T-helper 2 cell treated with Interferon-gamma antibody and Interleukin-4, amounts not matched to agents 100 ng/mL and 5 ng/mL, for 36 hours (primary cell): ENCODE results near the gene NACA. TPM values are rescaled to one million over a fixed set of nuclear protein-coding genes. Genes with fewer than 3 reads are reported as not detected.

Experiments used
- intact Hi-C: fragments of 100-400 bp; cut with micrococcal nuclease; formaldehyde crosslinking; loops from one replicate; pipeline ENCODE4 v1.15.1; 2023
- total RNA-seq: library from RNA; stranded (reverse); gene quantifications from 2 replicates; pipeline ENCODE4 v1.2.3, GENCODE V29; 2022

NACA gene
- total RNA-seq, 1 donor from 2014 or later, result 851 TPM

- intact Hi-C loops, result loop anchor here (1.0 to 5.0 kb wide), 10 partner anchors 37 to 1064 kb away; partner anchors contain the start of genes BLOC1S1, CDK4, DDIT3 and MBD6
These were observed 36.3 kb downstream of the NACA start for GRCh38 chr12:56688846-56689109.

- intact Hi-C loops, result loop anchor here (1.0 to 5.0 kb wide), 10 partner anchors 37 to 1064 kb away; partner anchors contain the start of genes BLOC1S1, CDK4, DDIT3 and MBD6
These were observed 36.8 kb downstream of the NACA start, which contains the start of gene PTGES3 for GRCh38 chr12:56688129-56688845. Gene PTGES3, minus strand, starts transcription at chr12:56688284. Its CDS starts 285 bp downstream, at chr12:56687999.

GRCh38 chr12:56687223-56688128 is 37.6 kb downstream of the NACA start:
- intact Hi-C loops, result loop anchor here (1.0 to 5.0 kb wide), 10 partner anchors 38 to 1065 kb away; partner anchors contain the start of genes BLOC1S1, CDK4, DDIT3 and MBD6

GRCh38 chr12:56684745-56685359 is 40.2 kb downstream of the NACA start:
- intact Hi-C loops, result loop anchor here (1.0 to 5.0 kb wide), 7 partner anchors 39 to 1067 kb away; partner anchors contain the start of genes BLOC1S1, CDK4, DDIT3 and MBD6

GRCh38 chr12:56682323-56682722 is 42.8 kb downstream of the NACA start:
- intact Hi-C loops, result no loop called here

GRCh38 chr12:56679883-56680575 is 45.1 kb downstream of the NACA start:
- intact Hi-C loops, result no loop called here

GRCh38 chr12:56678852-56679251 is 46.2 kb downstream of the NACA start:
- intact Hi-C loops, result no loop called here

- intact Hi-C loops, result no loop called here
These were observed 47.4 kb downstream of the NACA start for GRCh38 chr12:56677680-56678079.

GRCh38 chr12:56676851-56677580 is 48.1 kb downstream of the NACA start:
- intact Hi-C loops, result no loop called here

GRCh38 chr12:56671608-56672007 is 53.5 kb downstream of the NACA start:
- intact Hi-C loops, result no loop called here

GRCh38 chr12:56670836-56671235 is 54.3 kb downstream of the NACA start:
- intact Hi-C loops, result no loop called here

- intact Hi-C loops, result no loop called here
These were observed 57.0 kb downstream of the NACA start for GRCh38 chr12:56668197-56668457.

Other genes with a start within 250 kb of the NACA start
- gene GLS2, start 237.1 kb downstream of the NACA start, total RNA-seq, result 0.55 and 0.89 TPM in 2 replicates
- 6.4 and 8.7 TPM in 2 replicates for gene RBMS2, start 203.5 kb downstream of the NACA start, total RNA-seq
- gene BAZ2A, start 95.0 kb downstream of the NACA start, total RNA-seq, result 98.2 and 101 TPM in 2 replicates
- gene ATP5F1B, start 79.3 kb downstream of the NACA start, total RNA-seq, result 509 and 518 TPM in 2 replicates
- 251 and 260 TPM in 2 replicates for gene PTGES3, start 37.0 kb downstream of the NACA start, total RNA-seq
- 49.7 and 54.7 TPM in 2 replicates for gene PRIM1, start 27.0 kb upstream of the NACA start, total RNA-seq
- gene HSD17B6, start 38.0 kb upstream of the NACA start, total RNA-seq, result 1.2 and 2.0 TPM in 2 replicates
- not detected in 2 replicates for gene SDR9C7, start 209.1 kb upstream of the NACA start, total RNA-seq
- 0.23 and 0.32 TPM in 2 replicates for gene RDH16, start 232.3 kb upstream of the NACA start, total RNA-seq